GM18861 (cell line): ENCODE results near the gene OTUD5.
"Not testable (repeated sequence)": the region's sequence is repeated elsewhere in the genome, so short reads cannot be mapped to it uniquely, and the experiment has no call there.

Source experiments
- ATAC-seq: cut with Tn5 transposase; IDR thresholded peaks from one replicate; pipeline ENCODE4 v1.9.1; 2021; ENCODE audit not compliant: unreplicated experiment

OTUD5 gene, protein sequence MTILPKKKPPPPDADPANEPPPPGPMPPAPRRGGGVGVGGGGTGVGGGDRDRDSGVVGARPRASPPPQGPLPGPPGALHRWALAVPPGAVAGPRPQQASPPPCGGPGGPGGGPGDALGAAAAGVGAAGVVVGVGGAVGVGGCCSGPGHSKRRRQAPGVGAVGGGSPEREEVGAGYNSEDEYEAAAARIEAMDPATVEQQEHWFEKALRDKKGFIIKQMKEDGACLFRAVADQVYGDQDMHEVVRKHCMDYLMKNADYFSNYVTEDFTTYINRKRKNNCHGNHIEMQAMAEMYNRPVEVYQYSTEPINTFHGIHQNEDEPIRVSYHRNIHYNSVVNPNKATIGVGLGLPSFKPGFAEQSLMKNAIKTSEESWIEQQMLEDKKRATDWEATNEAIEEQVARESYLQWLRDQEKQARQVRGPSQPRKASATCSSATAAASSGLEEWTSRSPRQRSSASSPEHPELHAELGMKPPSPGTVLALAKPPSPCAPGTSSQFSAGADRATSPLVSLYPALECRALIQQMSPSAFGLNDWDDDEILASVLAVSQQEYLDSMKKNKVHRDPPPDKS

DNA sequence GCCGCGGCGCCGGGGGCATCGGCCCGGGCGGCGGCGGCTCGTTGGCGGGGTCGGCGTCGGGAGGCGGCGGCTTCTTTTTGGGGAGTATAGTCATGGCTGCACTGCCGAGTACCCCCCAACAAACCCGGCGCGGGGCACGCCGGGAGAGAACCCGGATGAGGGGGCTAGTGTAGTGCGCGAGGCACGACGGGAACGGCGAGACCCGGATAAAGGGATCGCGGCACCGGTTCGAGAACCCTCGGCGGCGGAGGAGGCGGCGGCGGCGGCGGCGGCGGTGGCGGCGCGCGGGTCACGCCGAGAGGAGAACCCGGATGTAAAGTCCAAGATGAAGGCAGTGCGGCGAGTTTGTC is at the start of gene OTUD5:
TSS of gene OTUD5 (minus strand) at position 131 of the 350 bp plus-strand sequence. CDS start at position 94, 37 bp downstream.
- peak; percentile 22 for ATAC-seq

DNA sequence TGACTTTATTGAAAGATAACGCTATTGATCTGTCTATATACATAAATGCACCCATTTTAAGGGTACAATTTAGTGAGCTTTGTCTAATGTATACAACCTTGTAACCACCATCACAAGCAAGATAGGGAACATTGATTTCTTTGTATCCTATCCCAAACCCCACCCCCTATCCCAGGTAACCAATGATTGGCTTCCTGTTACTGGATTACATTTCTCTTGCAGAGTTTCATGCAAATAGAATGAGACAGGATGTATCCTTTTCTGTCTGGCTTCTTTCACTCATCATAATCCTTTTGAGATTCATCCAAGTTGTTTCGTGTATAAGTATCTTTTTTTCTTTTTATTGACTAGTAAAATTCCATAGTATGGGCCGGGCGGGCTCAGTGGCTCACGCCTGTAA is 46.3 kb upstream of the OTUD5 start:
- ATAC-seq = no peak

DNA sequence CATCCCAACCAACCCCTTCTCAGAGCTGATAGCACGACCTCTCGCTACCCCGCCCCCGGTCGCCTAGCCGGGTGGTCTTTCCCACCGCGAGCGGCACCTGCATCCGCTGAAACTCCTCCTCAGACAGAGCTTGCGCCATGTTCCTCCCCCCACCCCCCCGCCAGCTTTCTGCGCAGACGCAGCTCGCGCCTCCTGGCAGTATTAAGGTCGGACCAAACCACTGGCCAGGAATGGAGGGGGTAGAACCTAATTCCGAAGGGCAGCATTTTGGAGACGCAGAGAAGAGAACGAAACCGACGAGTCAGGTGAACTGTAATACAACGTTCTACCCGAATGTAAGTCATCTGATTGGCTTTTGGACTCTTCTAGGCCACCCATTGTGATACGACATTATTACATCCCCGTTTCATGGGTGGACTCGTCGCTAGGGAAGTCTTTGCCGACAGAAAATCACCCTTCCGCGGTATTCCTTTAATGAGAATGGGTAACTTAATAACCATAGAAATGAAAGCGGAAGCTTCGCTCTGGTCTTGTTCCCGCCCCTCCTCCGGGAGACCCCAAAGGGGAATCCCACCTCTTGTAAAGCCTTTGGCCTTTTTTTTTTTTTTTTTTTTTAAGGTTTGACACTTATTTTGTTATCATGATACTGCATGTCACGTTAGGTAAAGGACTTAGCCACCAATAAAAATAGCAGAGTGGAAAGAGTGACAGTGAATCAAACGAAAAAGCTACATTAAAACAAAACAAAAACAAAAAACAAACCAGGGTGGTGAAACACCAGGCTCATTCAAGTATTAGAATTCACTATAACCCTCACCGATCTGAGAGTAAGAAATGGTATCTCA is 44.9 kb upstream of the OTUD5 start, which contains the start of gene GRIPAP1:
TSS of gene GRIPAP1 (minus strand) at position 174 of the 845 bp plus-strand sequence. CDS start at position 139, 35 bp downstream.
- peak; percentile 83 for ATAC-seq

DNA sequence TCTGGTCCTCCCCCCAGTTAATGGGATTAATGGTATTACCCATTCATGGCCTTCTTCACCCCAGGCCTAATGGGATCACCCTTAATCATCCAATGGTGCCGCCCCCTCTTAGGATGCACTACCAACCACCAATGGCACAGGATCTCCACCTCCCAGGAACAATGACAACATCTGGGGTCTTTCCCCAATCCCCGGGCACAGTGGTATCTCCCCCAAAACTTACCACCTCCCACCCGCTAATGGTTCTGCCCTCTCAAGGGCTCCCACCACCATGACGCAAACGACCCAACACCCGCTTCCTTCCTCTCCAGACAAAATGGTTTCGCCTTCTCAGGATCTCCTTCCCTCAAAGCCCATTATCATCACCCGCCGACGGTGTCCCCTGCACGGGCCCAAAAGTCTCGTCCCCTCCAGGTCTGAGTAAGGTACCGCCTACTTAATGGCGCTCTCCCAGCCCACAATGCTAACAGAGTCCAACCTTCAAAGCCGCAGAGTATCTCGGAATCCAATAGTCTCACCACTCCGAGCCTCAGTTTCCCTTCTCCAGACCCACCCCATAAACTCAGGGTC is 44.2 kb upstream of the OTUD5 start:
- no peak for ATAC-seq

DNA sequence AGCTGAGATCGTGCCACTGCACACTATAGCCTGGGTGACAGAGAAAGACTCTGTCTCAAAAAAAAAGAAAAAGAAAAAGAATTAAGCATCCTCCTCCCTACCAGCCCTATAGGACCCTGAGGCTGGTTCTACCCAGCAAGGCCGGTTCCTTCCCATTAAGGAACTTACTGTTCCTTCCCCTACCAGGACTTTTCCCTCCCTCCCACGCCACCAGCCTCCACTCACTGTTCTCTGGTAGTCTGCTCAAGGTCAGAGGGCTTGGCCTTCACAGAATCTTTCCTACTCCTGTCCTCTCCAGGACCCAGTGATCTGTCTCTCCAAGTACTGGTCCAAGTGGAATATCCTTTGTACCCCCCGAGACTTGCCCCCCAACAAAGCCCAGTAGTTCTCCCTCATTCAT is 43.2 kb upstream of the OTUD5 start:
- ATAC-seq = no peak

DNA sequence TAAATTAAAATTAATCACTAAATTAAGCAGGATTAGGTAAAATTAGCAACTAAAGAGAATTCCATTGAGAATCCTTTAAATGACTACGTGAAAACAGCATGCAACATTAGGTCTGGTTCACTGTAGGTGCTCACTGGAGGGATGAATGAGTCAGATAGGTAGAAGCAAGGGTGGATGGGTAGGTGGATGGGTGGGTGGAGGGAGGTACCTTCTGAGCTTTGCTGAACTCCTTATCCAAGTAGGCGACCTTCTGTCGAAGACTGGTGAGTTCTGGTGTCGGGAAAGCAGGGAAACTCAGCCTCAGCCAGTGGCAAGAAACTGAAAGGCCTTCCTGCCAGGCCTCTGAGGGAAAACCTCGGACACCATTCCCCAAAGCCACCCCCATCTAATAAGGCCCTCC is 41.6 kb upstream of the OTUD5 start:
- ATAC-seq = no peak

DNA sequence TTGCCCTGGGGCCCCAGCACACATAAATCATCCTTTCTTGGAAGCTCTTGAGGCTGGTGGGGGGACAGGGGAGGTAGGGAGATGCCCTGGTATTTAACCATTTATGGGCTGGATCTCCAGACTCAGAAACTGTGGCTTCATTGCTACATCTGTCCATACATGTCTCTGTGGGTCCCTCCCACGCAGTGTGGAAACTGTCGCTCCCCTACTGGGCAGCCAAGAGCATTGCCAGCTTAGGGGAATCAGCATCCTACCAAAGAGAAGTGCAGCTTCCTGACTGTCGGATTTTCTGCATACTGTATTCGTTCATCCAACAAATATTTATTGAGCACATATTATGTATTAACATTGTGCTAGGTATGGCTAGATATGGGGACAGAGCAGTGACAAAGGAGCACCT is 41.0 kb upstream of the OTUD5 start:
- no peak for ATAC-seq

DNA sequence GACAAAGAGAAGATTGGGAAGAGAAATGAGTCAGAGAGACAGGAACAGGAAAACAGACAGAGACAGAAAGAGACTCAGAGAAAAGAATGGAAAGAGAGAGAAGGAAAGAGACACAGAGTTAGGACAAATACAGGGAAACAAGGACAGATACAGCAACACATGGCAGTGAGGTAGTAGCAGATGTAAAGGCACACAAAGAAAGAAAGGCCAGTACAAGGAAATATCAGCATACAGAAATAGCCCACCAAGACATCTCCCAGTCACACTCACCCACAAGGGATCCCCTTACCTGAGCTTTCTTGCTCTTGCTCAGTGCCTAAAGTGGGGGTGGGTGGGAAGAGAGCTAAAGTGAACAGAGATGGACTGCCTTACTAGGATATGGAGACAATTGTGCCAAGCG is 40.5 kb upstream of the OTUD5 start:
- no peak for ATAC-seq

DNA sequence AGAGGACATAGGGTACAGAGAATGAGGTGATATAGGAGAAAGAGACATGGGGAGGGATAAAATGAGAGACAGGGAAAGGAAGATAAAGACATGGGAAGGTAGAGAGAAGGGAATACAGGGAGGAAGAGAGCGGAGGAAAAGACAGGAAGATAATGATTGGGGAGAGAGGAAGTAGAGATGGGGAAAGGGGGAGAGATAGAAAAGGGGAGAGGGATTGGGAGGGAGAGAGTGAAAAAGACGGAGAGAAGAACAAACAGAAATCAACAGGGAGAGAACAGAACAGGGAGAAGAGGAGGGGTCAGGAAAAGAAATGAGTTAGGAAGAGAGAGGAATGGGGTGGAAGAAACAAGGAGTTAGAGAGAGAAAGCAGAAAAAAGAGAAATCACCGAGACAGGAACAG is 40.0 kb upstream of the OTUD5 start:
- ATAC-seq = no peak

DNA sequence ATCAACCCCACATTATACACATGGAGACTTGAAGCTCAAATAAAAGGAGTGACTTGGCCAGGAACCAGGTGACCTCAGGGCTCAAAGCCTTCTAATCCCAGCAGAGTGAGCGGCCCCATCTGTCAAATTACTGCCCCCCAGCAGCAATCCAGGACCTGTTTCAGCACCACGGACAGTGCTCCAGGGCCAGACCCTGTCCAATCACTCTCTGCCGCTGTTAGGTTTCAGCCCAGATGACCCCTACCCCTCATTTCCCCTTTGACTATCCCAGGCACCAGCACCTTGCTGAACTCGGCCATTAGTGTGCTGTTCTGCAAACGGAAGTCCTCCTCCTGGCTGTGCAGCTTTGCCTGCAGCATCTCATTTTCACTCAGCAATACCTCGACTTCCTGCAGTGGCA is 39.6 kb upstream of the OTUD5 start:
- no peak for ATAC-seq

DNA sequence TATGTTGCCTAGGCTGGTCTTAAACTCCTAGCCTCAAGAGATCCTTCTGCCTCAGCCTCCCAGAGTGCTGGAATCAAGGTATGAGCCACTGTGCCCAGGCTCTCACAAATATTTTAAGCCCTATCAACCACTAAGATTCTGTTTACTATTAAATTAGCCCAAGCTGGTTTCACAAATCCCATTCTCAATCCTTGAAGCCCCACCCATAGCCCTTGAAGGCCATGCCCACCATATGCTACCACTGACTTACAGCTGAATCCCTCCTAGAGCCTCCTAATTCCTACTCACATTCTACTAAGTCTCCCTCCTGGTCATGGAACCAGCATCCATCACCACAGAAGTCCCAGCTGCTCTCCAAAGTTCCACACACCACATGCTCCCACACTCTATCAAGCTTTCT is 34.9 kb upstream of the OTUD5 start:
- ATAC-seq = no peak

DNA sequence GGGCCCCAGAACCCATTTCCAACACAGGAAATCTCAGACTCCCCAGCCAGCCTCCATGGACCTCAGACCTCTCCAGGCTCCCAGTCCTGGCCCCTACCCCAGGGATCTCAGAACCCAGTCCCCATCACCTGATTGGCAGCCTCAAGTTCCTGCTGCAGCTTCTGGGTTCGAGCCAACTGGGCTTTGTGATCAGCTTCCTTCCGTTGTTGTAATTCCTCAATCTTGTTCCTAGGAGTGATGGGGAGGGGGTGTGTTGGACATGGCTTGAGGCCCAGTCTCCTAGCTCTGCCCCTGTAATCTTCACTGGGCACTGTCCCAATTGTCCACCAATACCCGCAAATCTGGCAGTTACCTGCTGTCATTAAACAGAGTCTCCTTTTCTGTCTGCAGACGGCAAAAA is 32.1 kb upstream of the OTUD5 start:
- no peak for ATAC-seq

DNA sequence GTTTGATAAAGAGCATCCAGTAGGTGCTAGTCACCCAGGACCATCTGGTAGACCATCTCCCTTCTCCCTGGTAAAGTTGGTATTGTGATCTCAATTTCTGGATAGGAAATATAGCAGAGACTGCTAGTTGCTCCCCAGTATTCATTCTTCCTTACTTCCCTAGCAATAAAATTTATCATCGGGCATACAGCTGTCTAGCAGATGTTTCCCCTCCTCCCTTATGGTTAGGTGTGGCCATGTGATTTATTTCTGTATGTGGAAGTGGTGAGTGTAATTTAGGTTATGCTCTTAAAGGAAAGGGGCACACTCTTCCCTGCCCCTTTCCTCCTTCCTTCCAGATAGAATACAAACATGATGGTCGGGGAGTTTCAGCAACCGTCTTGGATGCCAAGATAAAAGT is 26.5 kb upstream of the OTUD5 start:
- no peak for ATAC-seq

DNA sequence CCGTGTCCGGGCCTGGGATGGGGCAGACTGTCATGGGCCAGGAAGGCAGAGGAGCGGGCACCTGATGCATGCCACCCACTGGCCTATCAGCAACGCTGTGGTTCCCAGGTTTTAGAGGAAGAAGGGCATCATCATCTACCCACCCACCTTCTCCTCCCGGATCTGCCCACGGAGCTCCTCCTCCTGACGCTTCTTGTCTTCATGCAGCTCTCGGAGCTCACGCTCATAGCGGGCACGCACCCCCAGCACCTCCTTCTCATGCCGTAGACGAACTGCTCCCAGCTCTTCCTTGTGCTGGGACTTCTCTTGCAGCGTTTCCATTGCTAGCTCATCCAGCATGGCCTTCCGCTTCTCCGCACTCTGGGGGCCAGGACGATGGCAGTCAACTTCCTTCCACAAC is 25.7 kb upstream of the OTUD5 start:
- no peak for ATAC-seq

DNA sequence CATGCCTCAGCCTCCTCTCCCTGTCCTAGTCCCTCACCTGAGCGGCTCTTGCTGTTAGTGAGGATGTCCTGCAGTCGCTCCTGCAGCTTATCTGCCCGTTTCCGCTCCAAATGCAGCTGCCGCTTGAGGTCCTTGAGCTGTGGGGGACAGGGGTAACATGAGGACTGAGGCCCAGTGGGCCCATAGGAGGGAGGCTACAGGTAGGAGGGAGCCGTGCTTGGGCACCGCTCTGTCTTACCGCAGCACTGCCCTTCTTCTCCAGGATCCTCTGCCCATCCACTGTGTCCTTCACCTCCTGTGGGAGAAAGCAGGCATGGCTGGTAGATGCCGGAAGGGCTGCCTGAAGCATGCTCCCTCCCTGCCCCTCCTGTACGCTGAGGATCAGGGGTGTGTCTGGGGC is 23.8 kb upstream of the OTUD5 start:
- ATAC-seq = no peak

DNA sequence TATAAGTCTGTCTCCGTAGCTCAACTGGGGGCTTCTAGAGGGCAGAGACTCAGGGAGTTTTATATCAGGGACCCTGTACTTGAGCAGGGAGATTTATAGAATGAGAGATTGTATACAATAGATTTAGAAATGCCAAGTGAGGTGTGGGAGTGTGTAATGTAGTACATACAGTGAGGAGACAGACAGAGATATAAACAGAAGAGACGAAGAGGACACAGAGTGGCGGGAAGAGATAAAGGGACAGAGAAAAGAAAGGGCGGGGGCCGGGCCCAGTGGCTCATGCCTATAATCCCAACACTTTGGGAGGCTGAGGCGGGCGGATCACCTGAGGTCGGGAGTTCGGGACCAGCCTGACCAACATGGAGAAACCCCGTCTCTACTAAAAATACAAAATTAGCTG is 22.9 kb upstream of the OTUD5 start:
- ATAC-seq = not testable (repeated sequence)

DNA sequence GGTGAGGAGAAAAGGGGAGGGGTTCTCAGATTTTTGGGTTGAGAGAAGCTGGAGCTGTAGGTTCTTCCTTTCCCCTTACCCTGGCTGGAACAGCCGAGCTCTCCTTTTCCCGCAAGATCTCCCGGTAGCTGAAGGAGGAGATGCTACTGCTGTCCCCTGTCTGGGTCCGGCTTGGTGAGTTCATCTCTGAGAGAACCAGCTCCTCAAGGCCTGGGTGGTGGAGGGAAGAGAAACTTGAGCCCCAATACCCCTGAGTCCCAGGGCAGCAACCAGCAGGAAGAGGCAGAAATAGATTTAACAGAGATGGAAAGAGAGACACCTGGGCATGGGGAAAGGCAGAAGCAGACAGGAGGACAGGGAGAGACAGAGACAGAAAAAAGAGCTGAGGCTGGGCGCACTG is 20.8 kb upstream of the OTUD5 start:
- ATAC-seq = no peak

DNA sequence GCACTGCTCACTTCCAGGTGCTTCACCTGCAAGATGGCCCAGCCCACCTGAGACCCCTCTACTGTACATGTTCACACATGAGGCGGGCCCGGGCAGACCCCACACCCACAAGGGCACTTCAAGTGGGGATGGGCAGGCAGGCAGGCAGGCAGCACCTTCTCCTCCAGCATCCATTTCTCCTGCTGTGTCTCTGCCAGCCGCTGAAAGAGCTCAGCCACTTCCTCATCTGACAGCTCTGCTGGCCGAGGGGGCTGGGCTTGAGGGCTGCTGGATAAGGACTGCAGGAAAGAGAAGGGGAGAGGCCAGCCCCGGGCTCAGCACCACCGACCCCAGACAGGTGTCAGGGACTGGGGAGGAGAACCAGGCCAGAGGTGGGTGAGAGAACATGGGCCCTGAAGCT is 18.7 kb upstream of the OTUD5 start:
- no peak for ATAC-seq

DNA sequence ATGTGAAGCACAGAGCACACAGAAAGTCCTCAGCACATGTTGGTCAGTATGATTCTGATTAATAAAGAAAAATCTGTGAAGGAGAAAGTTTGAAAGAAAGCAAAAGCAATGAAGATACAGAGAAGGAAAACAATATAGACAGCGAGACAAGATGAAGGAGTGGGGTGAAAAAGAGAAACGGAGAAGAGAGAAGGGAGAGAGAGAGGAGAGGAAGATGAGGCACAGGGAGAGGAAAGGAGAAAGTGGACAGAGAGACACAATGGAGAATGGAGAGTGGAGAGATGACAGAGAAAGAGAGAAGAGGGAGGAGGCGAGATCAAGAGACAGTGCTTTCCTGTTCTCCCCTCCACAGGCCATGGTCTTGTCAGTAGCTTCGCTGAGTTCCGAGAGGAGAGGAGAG is 18.1 kb upstream of the OTUD5 start:
- ATAC-seq = no peak

DNA sequence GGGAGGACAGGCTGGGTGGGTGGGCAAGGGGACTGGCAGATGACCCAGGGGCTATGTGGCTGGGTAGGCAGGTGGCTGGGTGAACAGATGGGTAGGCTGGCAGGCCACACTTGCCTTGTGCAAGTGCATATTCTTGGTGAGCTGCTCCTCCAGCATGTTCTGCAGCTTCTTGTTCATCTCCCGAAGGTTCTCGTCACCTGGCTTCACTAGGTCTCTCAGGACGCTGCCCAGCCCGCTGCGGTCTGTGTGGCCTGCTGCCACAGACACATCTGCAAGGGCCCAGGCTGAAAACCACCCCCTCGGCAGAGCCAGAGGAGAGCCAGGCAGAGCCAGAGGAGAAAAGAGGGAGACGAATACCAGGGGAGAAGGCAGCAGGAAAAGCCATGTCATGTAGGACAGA is 17.6 kb upstream of the OTUD5 start:
- ATAC-seq = no peak

DNA sequence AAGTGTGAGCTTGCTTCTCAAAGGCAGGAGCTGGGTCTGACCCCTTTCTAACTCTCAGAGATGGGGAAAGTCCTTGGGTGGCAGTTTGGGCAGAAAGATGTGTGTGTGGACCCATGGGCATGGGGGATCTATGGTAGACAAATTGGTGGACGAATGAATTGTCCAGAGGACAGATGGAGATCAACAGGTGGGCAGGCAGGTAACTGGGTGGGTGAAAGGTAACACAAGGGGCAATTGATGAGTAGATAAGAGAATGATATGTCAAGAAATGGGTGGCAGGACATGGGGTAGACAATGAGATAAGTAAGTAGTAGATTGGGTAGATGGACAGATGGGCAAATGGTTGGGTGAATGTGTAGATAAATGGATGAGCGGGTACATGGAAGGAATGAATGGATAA is 17.2 kb upstream of the OTUD5 start:
- ATAC-seq = no peak

DNA sequence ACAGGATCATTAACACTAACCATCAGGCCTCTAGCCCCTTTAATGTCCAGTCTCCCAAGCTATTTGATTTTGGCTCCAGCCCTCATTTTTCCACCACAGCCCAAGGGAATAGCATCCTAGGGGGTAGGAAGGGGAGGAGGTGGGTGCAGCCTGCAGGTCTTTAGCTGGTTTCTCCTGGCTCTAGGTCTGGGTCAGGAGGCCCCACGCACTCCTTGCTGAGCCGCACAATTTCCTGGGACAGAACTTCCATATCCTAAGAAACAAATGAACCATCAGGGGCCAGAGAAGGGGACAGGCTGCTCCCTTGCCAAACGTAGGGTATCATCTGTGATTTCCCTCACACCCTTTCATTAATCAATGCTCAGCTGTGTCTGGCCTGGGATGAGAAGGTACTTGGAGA is 16.6 kb upstream of the OTUD5 start:
- ATAC-seq = no peak
